Activated T-helper 1 cell treated with anti-CD3 and anti-CD28 coated beads, Interleukin-2, amount 50 U/mL, for 16 hours (primary cell): ENCODE measurements around the gene HOOK2.
"Not testable (repeated sequence)": the region's sequence is repeated elsewhere in the genome, so short reads cannot be mapped to it uniquely, and the experiment has no call there.

Experiments
- DNase-seq, 2 donors: peaks; one replicate each; pipeline ENCODE4 v3.0.0-alpha.2; 2020; ENCODE audit warnings: low read depth in 1 of 2, low spot score in 1 of 2

Gene HOOK2

DNA sequence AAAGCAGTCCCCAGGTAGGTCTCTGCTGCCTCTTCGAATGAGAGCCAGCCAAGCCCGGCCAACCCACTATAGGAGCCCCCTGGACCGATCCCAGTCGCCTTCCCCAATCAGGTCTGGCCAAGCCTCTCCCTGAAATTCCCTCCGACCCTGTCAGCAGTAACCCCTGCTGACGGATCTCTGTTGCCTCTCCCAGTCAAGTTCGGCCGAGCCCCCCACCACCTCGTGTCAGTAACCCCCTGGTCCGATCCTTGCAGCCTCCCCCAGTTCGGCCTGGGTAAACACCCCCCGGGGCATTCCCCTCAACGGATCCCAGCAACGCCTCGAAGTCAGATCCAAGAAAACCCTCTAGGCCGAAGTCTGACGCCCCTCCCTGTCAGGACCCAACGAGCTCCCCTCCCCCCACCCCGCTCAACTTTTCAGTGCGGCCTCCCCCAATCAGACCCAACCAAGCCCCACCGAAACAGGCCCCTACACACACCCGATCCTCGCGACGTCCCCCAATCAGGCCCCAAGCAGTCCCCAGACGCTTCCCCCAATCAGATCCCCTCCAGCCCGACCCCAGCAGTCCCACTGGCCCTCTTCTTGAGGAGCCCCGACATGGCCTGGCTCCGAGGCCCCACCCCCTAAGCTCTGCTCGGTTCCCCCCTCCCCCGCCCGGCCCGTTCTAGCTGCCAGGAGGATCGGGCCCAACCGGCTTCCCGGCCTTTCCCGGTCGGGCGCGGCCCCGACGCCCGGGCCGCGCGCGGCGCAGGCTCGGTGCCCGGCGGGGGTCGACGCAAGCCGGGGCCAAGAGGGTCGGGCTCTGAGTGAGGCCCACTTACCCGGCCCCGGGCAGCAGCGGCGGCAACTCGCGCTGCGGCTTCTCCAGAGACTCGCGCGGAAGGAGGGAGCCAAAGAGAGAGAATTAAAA, 53.4 kb downstream of the HOOK2 start:
- DNase-seq: no peak

DNA sequence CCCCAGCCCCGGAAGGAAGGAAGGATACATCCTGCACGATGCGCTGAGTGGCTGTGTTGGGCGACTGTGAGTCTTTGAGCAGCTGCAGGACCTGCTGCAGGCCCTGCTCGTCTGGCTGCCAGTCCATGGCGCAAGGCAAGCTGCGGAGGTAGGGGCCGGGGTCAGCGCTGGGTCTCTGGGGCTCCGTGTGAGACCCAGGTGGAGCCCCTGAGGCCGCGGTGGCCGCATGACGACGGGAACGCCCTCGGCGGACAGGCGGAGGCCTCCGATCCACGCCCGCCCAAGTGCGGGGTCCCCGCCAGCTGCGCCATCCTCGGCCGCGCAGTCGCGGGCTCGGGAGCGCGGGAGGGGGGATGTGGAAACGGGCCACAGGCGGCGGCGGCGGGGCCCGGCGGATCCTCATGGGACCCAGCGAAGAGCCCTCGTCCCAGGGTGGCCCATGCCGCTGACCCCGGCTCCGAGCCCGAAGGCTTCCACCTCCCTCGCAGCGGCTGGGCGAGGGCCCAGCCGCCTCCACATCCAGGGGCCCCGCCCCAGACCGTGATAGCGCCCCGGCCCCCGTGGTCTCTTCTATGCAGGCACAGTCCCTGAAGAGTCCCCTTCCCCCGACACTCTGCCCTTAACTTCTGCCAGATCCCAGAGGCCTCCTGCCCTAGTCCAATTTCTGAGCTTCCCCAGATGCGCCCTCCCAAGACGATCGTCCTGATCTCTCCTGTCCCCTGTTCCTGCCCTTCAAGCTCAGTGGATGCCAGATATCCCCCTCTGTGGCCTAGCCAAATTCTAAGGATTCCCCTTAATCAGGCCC, 54.3 kb downstream of the HOOK2 start:
- DNase-seq: no peak

DNA sequence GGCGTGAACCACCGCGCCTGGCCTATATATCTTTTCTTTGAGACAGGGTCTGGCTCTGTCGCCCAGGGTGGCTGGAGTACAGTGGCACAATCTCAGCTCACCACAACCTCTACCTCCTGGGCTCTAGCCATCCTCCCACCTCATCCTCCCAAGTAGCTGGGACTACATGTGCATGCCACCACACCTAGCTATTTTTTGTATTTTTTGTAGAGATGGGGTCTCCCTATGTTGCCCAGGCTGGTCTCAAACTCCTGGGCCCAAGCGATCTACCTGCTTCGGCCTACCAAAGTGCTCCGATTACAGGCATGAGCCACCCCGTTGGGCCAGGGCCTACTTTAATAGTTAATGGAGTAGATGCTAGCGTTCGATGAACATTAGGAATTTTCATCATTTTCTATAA, 55.1 kb downstream of the HOOK2 start:
- no peak for DNase-seq

DNA sequence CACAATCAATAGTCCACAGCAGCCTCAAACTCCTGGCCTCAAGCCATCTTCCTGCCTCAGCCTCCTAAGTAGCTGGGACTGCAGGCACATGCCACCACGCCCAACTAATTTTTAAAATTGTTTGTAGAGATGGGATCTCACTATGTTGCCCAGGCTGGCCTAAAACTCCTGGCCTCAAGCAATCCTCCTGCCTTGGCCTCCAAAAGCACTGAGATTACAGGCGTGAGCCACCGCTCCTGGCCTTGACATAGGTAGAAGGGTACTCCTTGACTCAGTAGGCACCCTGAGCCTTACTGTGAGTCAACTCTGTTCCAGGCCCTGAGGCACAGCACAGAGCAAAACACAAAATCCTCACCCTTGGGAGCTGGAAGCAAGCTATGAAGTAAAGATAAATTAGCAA, 59.4 kb downstream of the HOOK2 start:
- DNase-seq: no peak

DNA sequence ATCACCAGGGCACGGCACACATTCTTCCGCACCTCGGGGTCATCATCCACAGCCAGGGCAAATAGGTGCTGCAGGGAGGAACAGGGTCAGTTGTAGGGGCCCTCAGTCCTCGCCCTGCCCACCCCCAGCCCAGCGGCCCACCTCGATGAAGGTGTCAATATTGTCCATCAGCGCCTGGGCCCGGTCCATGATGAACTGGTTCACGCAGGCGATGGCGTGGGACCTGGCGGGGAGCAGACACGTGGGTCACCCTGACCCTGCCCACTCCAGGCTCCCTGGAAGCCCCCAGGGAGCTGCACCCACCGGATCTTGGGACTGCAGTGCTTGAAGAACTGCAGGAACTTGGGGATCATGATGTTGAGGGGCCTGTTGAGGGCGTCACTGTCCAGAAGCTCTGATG, 60.2 kb downstream of the HOOK2 start:
- no peak for DNase-seq

DNA sequence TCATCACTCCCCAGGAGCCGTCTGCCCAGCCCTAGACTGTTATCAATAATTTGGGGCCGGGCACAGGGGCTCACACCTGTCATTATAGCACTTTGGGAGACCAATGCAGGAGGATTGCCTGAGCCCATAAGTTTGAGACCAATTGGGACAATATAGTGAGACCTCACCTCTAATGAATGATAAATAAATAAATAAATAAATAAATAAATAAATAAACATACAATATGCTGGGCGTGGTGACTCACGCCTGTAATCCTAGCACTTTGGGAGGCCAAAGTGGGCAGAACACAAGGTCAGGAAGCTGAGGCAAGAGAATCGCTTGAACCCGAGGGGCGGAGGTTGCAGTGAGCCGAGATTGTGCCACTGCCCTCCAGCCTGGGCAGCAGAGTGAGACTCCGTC, 62.0 kb downstream of the HOOK2 start:
- not testable (repeated sequence) for DNase-seq
